Esophagus muscularis mucosa (tissue), 4 donors: ENCODE data around the gene CCDC77.

ENCODE experiments used
- EP300 ChIP-seq: sonication (generic); formaldehyde crosslinking; IDR thresholded peaks from one replicate; pipeline ENCODE4 v1.6.1; 2017; ENCODE audit warnings: antibody characterized with exemption
- POLR2A ChIP-seq: fragments of 450-650 bp; IDR thresholded peaks from one replicate; pipeline ENCODE4 v1.6.1; 2017; ENCODE audit warnings: antibody characterized with exemption, moderate library complexity, mild to moderate bottlenecking, low read depth
- TF ChIP-seq, protein P1 (sequence below), 3 experiments: fragments of 200-600 bp in 2 of 3; fragments of 450-650 bp in 1 of 3; sonication (generic) in 2 of 3; IDR thresholded peaks; one replicate each; pipeline ENCODE4 v1.5.1; 2017 to 2019; ENCODE audit warnings: antibody characterized with exemption in 3 of 3, mild to moderate bottlenecking in 2 of 3, moderate library complexity in 1 of 3

GRCh38 chr12:466762-467161 lies 65.3 kb downstream of the CCDC77 start:
- TF ChIP-seq, protein P1, sequence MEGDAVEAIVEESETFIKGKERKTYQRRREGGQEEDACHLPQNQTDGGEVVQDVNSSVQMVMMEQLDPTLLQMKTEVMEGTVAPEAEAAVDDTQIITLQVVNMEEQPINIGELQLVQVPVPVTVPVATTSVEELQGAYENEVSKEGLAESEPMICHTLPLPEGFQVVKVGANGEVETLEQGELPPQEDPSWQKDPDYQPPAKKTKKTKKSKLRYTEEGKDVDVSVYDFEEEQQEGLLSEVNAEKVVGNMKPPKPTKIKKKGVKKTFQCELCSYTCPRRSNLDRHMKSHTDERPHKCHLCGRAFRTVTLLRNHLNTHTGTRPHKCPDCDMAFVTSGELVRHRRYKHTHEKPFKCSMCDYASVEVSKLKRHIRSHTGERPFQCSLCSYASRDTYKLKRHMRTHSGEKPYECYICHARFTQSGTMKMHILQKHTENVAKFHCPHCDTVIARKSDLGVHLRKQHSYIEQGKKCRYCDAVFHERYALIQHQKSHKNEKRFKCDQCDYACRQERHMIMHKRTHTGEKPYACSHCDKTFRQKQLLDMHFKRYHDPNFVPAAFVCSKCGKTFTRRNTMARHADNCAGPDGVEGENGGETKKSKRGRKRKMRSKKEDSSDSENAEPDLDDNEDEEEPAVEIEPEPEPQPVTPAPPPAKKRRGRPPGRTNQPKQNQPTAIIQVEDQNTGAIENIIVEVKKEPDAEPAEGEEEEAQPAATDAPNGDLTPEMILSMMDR (IDR thresholded peaks at IDR 0.05) = no peak
- TF ChIP-seq EP300 (no peak), POLR2A (no peak)
